GM12864 (cell line): Measurements from ENCODE around the gene FRMD8.

Source experiments
- DNase-seq: peaks from one replicate; pipeline ENCODE4 v3.0.0-alpha.2; 2011; ENCODE audit warnings: low read depth
- H3K4me3 ChIP-seq: 2 replicates; pipeline ENCODE4 v1.5.1; 2011; ENCODE audit warnings: mild to moderate bottlenecking, low read depth, low read length, control low read depth
- CTCF ChIP-seq: IDR thresholded peaks from 2 replicates; pipeline ENCODE4 v1.5.1; 2011; ENCODE audit warnings: low read depth, mild to moderate bottlenecking, moderate library complexity, low read length, control low read depth, inconsistent platforms; ENCODE audit errors: missing control alignments

FRMD8 gene

GRCh38 chr11:65417702-65418430 lies 31.4 kb downstream of the FRMD8 start:
- TF ChIP-seq CTCF, result no peak
- DNase-seq, result no peak
- H3K4me3 ChIP-seq, result peak overlapping the region; percentile 97

- H3K4me3 ChIP-seq, result peak overlapping the region; percentile 97
- no peak for TF ChIP-seq CTCF
- DNase-seq, result no peak
These were observed 31.9 kb downstream of the FRMD8 start for GRCh38 chr11:65418431-65418680.

- peak overlapping the region; percentile 97 for H3K4me3 ChIP-seq
- no peak for TF ChIP-seq CTCF
- DNase-seq, result peak; percentile 92
These were observed 32.4 kb downstream of the FRMD8 start for GRCh38 chr11:65418681-65419459.

- DNase-seq, result no peak
- TF ChIP-seq CTCF, result no peak
- H3K4me3 ChIP-seq, result peak overlapping the region; percentile 97
These were observed 33.0 kb downstream of the FRMD8 start for GRCh38 chr11:65419460-65419771.

- TF ChIP-seq CTCF, result no peak
- DNase-seq, result no peak
- peak overlapping the region; percentile 97 for H3K4me3 ChIP-seq
These were observed 33.5 kb downstream of the FRMD8 start for GRCh38 chr11:65419772-65420481.

GRCh38 chr11:65420506-65420905 lies 34.1 kb downstream of the FRMD8 start:
- TF ChIP-seq CTCF, result no peak
- peak overlapping the region; percentile 97 for H3K4me3 ChIP-seq
- DNase-seq, result no peak
